ENCODE measurements around the gene SLC22A4.
A peak's percentile ranks its signal among the peaks of the same experiment; 100 is the strongest.

The SLC22A4 gene

DNA sequence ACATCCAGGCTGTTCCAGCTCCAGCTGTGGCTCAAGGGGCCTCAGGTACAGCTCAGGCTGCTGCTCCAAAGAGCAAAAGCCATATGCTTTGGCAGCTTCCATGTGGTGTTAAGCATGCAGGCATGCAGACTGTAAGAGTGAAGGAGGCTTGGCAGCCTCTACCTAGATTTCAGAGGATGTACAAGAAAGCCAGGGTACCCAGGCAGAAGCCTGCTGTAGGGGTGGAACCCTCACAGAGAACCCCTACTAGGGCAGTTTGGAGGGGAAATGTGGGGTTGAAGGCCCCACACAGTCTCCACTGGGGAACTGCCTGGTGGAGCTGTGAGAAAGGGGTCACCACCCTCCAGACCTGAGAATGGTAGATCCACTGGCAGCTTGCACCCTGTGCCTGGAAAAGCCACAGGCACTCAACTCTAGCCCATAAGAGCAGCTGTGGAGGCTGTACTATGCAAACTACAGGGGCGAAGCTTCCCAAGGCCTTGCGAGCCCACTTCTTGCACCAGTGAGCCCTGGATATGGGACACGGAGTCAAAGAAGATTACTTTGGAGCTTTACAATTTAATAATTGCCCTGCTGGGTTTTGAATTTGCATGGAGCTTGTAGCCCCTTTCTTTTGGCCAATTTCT lies 61.1 kb downstream of the SLC22A4 start:
- Mint-ChIP-seq H3K4me3 (no peak overlapping the region), H3K4me1 (ENCODE audit: low read depth) (no peaks in the 10 kb centered on the region), H3K9me3 (ENCODE audit: low read depth) (no peaks in the 10 kb centered on the region), H3K27ac (no peak overlapping the region), H3K27me3 (no peaks in the 10 kb centered on the region), H3K36me3 (peaks cover 24% of the 10 kb centered on the region)

DNA sequence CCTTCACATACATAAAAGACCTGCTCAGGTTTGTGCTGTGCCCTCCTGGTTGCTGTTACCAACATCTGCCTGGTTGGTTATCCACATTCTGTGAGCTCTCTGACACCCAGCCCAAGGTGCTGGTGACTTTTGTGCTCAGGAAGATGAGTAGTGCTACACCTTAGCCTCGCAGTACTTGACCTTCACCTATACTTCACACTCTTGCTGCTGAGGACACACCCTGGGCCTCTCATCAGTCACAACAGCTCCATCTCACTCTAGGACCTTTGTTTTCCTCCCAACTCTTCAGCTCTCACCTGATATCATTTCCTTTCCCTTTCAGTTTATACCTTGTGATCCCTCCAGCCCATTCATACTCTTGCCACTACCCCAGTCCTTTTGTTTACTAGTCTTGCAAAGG lies 64.6 kb downstream of the SLC22A4 start:
- H3K4me1 Mint-ChIP-seq (ENCODE audit: low read depth), result peaks cover 2% of the 10 kb centered on the region

DNA sequence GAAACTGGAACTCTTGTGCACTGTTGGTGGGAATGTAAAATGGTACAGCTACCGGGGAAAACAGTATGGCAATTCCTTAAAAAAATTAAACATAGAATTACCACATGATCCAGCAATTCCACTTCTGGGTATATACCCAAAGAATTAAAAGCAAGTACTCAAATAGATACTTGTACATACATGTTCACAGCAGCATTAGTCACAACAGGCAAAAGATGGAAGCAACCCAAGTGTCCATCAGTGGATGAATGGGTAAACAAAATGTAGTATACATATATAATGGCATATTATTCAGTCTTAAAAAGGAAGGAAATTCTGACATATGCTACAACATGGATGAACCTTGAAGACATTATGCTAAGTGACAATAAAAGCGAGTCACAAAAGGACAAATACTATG lies 67.9 kb downstream of the SLC22A4 start:
- H3K27me3 Mint-ChIP-seq, result no peaks in the 10 kb centered on the region
- no peaks in the 10 kb centered on the region for H3K9me3 Mint-ChIP-seq (ENCODE audit: low read depth)
- no peak overlapping the region for H3K4me3 Mint-ChIP-seq
- H3K4me1 Mint-ChIP-seq (ENCODE audit: low read depth), result peaks cover 2% of the 10 kb centered on the region
- H3K27ac Mint-ChIP-seq, result no peak overlapping the region
- H3K36me3 Mint-ChIP-seq, result peaks cover 16% of the 10 kb centered on the region

More for the DNA sequence above, 64.6 kb downstream of the SLC22A4 start:
- no peaks in the 10 kb centered on the region for H3K9me3 Mint-ChIP-seq (ENCODE audit: low read depth)
- no peak overlapping the region for H3K4me3 Mint-ChIP-seq
- peaks cover 13% of the 10 kb centered on the region for H3K36me3 Mint-ChIP-seq
- H3K27ac Mint-ChIP-seq, result no peak overlapping the region
- no peaks in the 10 kb centered on the region for H3K27me3 Mint-ChIP-seq

DNA sequence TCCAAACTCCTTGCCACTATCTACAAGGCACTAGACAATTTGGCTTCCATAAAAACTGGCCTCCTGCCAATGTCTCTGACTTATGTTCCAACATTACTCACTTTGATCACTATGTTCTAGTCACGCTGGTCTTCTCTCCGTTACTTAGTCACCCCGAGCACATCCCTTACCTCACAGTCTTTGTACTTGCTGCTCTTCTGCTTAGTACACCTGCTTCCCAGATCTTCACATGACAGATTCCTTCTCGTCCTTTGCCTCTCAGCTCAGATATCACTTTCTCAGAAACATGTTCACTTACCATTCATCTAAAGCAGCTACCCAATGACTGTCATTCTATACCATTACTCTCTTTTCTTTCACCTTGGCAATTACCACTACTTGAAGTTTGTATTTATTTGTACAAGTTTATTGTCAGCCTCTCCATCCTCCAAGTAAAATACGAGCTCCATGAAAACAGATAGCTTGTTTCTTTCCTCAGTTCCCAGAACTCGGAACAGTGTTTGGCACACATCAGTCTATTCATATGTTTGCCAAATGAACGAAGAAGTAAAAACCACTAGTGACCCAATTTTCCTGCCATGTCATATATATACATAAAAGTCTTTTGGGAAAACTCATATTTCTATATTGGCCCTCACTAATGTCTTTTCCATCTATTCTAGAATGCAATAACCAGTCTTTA lies 69.4 kb downstream of the SLC22A4 start:
- Mint-ChIP-seq H3K4me3 (no peak overlapping the region), H3K36me3 (peaks cover 16% of the 10 kb centered on the region), H3K27ac (no peak overlapping the region), H3K4me1 (ENCODE audit: low read depth) (peaks cover 2% of the 10 kb centered on the region), H3K9me3 (ENCODE audit: low read depth) (no peaks in the 10 kb centered on the region), H3K27me3 (no peaks in the 10 kb centered on the region)

DNA sequence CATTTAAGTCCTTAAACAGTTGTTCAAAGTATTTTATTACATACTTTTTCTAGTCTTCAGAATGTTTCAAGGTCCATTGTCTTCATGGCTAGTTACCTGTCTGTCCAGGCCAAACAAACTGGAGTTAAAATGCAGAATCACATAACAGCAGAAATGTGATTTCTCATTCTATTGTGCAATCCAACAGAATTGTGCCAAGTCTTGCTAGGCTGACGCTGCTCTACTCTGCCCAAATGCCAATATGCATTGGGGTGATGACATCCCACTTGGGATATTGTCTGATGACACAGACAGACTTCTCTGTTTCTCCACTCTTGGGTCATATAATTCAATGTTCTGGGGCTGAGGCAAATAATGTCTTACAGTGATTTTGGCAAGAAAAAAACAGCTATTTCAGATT lies 70.1 kb downstream of the SLC22A4 start:
- no peak overlapping the region for H3K4me3 Mint-ChIP-seq
- peaks cover 16% of the 10 kb centered on the region for H3K36me3 Mint-ChIP-seq
- no peaks in the 10 kb centered on the region for H3K9me3 Mint-ChIP-seq (ENCODE audit: low read depth)
- peaks cover 7% of the 10 kb centered on the region for H3K4me1 Mint-ChIP-seq (ENCODE audit: low read depth)
- no peaks in the 10 kb centered on the region for H3K27me3 Mint-ChIP-seq
- H3K27ac Mint-ChIP-seq, result no peak overlapping the region

DNA sequence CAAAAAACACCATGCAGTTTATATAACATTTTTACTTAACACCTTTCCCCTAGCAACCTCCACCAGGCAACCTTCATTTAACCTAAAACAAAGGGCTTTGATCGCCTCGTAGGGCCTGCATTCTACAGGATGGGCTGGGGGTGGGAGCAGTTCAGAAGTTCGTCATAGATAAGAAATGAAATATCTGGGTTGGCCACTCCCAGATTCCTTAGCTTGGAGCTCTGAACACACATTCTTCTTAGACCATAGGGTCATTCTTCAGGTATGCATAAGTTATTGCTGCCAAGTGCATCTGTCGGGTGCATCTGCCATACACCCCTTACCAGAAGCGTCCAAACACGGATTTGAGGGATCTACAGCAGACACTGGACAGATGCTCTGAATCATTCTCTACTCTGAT lies 71.0 kb downstream of the SLC22A4 start:
- Mint-ChIP-seq H3K36me3 (peaks cover 14% of the 10 kb centered on the region), H3K27ac (no peak overlapping the region), H3K27me3 (no peaks in the 10 kb centered on the region), H3K9me3 (ENCODE audit: low read depth) (no peaks in the 10 kb centered on the region), H3K4me3 (no peak overlapping the region), H3K4me1 (ENCODE audit: low read depth) (peaks cover 7% of the 10 kb centered on the region)

DNA sequence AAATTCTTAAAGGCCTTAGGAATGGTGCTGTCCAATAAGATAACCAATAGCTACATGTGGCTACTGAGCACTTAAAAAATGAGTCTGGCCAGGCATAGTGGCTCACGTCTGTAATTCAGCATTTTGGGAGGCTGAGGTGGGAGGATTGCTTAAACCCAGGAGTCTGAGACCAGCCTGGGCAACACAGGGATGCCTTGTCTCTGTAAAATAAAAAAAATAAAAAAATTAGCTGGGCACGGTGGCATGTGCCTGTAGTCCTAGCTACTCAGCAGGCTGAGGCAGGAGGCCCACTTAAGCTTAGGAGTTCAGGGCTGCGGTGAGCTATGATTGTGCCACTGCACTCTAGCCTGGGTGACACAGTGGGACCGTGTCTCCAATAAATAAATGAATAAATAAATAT lies 74.0 kb downstream of the SLC22A4 start:
- Mint-ChIP-seq H3K36me3 (peaks cover 9% of the 10 kb centered on the region), H3K4me3 (no peak overlapping the region), H3K9me3 (ENCODE audit: low read depth) (no peaks in the 10 kb centered on the region), H3K27ac (no peak overlapping the region), H3K27me3 (no peaks in the 10 kb centered on the region), H3K4me1 (ENCODE audit: low read depth) (peaks cover 31% of the 10 kb centered on the region)

DNA sequence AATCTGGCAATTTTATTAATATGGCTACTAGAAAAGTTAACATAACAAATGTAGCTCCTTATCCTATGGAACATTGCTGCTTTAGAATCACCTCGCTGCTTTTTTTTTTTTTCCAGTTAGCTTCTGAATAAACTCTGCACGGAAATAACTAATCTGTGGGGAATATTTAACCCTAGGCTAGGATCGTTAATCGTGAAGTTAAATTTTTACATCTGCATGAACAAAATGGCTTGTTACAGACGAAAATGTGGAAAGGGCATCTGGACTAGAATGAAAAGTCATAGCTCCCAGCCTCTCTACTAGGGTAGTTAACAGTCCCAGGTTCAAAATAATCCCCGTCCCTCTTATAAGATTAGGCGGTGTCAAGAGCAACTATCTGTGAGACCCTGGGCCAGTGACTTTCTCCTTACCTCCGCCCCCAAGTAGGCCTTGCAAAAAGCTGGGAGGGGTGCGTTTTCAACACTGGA lies 74.8 kb downstream of the SLC22A4 start:
- Mint-ChIP-seq H3K4me1 (ENCODE audit: low read depth) (peaks cover 29% of the 10 kb centered on the region), H3K27me3 (no peaks in the 10 kb centered on the region), H3K27ac (peak overlapping the region; percentile 72), H3K4me3 (peak overlapping the region; percentile 77), H3K36me3 (peaks cover 6% of the 10 kb centered on the region), H3K9me3 (ENCODE audit: low read depth) (no peaks in the 10 kb centered on the region)

DNA sequence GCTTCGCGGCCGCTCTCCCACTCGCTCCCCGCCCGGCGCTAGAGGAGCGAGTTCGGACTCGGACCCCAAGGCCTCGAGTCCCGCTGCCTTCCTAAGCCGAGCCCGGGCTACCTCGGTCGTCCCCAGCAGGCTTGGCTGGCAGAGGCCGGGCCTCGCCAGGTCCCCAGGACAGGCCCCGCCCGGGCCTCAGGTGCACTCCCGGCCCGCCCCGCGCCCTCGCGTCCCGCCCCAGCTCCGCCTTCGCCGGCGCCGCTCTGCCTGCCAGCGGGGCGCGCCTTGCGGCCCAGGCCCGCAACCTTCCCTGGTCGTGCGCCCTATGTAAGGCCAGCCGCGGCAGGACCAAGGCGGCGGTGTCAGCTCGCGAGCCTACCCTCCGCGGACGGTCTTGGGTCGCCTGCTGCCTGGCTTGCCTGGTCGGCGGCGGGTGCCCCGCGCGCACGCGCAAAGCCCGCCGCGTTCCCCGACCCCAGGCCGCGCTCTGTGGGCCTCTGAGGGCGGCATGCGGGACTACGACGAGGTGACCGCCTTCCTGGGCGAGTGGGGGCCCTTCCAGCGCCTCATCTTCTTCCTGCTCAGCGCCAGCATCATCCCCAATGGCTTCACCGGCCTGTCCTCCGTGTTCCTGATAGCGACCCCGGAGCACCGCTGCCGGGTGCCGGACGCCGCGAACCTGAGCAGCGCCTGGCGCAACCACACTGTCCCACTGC lies 75.4 kb downstream of the SLC22A4 start, which contains the start of gene SLC22A5:
Gene SLC22A5 (plus strand): TSS at position 237 of the 707 bp plus-strand sequence. CDS start 263 bp downstream, at position 500.
- Mint-ChIP-seq H3K4me3 (peak within 1 kb of the TSS; percentile 89), H3K36me3 (no peaks in the 10 kb centered on the region), H3K9me3 (ENCODE audit: low read depth) (no peaks in the 10 kb centered on the region), H3K27ac (peak within 1 kb of the TSS; percentile 72), H3K4me1 (ENCODE audit: low read depth) (peaks cover 29% of the 10 kb centered on the region), H3K27me3 (no peaks in the 10 kb centered on the region)

DNA sequence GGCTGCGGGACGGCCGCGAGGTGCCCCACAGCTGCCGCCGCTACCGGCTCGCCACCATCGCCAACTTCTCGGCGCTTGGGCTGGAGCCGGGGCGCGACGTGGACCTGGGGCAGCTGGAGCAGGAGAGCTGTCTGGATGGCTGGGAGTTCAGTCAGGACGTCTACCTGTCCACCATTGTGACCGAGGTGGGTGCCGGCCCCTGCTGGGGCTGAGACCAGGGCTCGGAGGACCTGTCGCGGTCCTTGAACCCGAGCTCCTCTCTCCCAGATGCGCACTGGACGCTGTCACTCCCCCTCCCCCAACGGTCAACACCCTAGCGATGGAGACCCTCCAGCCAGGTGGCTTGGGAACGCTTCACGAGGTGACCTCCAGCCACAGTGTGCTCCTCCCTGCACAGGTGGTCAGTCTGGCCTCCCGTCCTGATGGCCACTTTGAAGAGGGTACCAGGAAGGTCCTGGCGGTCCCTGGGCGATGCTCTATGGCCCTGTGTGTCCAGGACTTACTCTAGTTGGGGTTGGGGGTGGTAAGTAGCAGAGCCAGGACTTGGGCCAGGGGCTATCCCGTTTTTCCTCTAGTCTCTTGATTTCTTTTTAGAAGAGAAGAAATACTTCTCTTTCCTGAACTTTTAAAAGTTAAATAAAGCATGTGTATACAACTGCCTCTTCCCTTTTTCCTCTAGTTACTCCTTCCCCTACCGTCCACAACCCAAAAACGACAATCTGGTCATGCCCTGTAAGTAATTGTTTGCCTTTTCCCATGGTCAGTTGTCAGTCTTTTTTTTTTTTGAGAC lies 76.2 kb downstream of the SLC22A4 start:
- H3K36me3 Mint-ChIP-seq, result no peaks in the 10 kb centered on the region
- no peaks in the 10 kb centered on the region for H3K27me3 Mint-ChIP-seq
- no peaks in the 10 kb centered on the region for H3K9me3 Mint-ChIP-seq (ENCODE audit: low read depth)
- peak overlapping the region; percentile 54 for H3K27ac Mint-ChIP-seq
- peaks cover 29% of the 10 kb centered on the region for H3K4me1 Mint-ChIP-seq (ENCODE audit: low read depth)
- H3K4me3 Mint-ChIP-seq, result peak overlapping the region; percentile 89

DNA sequence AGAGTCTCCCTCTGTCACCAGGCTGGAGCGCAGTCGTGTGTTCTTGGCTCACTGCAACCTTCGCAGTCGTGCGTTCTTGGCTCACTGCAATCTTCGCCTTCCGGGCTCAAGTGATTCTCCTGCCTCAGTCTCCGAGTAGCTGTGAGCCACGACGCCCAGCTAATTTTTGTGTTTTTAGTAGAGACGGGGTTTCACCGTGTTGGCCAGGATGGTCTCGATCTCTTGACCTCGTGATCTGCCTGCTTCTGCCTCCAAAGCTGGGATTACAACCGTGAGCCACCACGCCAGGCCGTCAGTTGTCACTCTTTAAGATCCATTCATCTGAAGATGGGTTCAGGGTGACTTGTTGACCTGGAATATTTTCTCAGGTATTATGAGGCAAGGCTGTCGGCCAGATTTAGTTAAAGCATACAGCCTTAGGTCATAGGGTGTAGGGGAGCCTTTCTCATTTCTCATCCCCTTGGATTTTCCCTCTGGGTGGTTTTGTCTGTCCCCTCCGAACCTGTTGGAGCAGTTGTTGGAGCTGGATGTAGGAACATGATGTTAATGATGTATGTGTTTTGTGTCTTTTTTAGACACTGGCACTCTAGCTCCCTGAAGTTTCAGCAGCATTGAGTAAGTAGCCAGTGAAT lies 76.9 kb downstream of the SLC22A4 start:
- Mint-ChIP-seq H3K27me3 (no peaks in the 10 kb centered on the region), H3K27ac (peak overlapping the region; percentile 54), H3K9me3 (ENCODE audit: low read depth) (no peaks in the 10 kb centered on the region), H3K4me3 (peak overlapping the region; percentile 89), H3K36me3 (no peaks in the 10 kb centered on the region), H3K4me1 (ENCODE audit: low read depth) (peaks cover 29% of the 10 kb centered on the region)

DNA sequence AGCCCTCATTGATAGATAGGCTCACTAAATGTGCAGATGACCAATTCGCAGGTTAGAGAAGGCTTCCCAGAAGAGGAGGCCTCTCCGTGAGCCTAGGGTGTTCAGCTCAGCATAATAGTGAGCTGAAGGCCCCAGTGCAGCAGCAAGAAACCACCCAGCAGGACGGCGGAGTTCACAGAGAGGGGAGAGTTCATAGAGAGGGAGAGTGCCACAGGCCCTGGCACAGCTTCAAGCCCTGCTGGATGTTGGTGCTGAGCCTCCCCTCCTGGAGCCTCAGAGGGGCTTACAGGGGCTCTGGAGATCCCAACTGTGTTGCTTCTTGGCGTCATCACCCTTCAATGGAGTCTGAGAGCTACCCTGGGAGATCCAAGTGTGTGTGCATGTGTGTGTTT lies 77.4 kb downstream of the SLC22A4 start:
- Mint-ChIP-seq H3K27me3 (no peaks in the 10 kb centered on the region), H3K9me3 (ENCODE audit: low read depth) (no peaks in the 10 kb centered on the region)

DNA sequence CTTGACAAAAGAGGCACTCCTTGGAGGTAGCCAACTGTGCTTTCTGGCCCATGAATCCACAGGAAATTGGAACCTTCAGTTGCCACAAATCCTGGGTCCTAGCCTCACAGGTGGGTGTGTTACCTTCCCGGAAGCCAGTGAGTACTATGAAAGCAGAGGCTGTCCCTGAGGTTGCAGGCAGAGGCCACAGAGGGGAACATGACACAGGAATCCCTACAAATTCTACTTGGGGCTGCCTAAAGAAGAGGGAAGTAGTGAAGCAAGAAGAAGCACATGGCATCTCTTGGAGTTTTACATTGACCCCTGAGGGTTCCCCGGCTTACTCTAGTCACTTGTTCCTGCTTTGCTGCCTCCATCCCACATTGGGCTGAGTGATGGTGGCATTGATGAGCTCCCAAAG lies 77.9 kb downstream of the SLC22A4 start:
- Mint-ChIP-seq H3K4me1 (ENCODE audit: low read depth) (peaks cover 29% of the 10 kb centered on the region), H3K4me3 (peak overlapping the region; percentile 20), H3K9me3 (ENCODE audit: low read depth) (no peaks in the 10 kb centered on the region), H3K27me3 (no peaks in the 10 kb centered on the region), H3K27ac (no peak overlapping the region), H3K36me3 (no peaks in the 10 kb centered on the region)

More for the DNA sequence above, 77.4 kb downstream of the SLC22A4 start:
- H3K4me3 Mint-ChIP-seq, result peak overlapping the region; percentile 89
- H3K27ac Mint-ChIP-seq, result peak overlapping the region; percentile 54
- H3K4me1 Mint-ChIP-seq (ENCODE audit: low read depth), result peaks cover 29% of the 10 kb centered on the region
- H3K36me3 Mint-ChIP-seq, result no peaks in the 10 kb centered on the region

DNA sequence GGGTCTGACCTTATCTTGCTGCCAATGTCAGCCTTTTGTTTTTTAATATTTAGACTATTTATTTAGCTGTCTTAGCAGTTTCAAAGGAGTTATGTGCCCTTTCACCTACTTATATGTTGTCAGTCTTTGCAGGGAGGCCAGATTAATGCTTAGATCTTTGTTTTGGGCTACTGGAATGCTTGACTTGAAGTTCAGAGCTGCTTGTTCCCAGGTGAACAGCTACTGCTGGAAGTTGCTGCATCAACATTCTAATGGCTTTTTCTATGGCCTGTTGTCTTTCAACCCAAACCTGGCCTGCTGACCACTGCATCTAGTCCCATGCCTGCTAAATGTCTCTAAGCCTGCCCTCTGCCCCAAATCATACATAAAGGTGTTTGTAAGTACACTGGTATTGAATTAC lies 78.3 kb downstream of the SLC22A4 start:
- Mint-ChIP-seq H3K9me3 (ENCODE audit: low read depth) (no peaks in the 10 kb centered on the region), H3K27me3 (no peaks in the 10 kb centered on the region), H3K27ac (no peak overlapping the region), H3K4me3 (peak overlapping the region; percentile 1), H3K36me3 (no peaks in the 10 kb centered on the region), H3K4me1 (ENCODE audit: low read depth) (peaks cover 29% of the 10 kb centered on the region)
